HepG2 (cell line): ENCODE measurements around the gene UMOD.

Source experiments
- GABPA ChIP-seq, 2 experiments: IDR thresholded peaks; 2 replicates each; pipeline ENCODE4 v1.6.1; 2011 to 2016; ENCODE audit warnings: low read depth in 2 of 2, low read length in 1 of 2, missing biosample characterization in 1 of 2, missing genetic modification characterization in 1 of 2
- ZSCAN12 ChIP-seq: sonication (generic); formaldehyde crosslinking; IDR thresholded peaks from 2 replicates; pipeline ENCODE4 v1.9.0; 2021; ENCODE audit warnings: mild to moderate bottlenecking, missing genetic modification reagents

DNA sequence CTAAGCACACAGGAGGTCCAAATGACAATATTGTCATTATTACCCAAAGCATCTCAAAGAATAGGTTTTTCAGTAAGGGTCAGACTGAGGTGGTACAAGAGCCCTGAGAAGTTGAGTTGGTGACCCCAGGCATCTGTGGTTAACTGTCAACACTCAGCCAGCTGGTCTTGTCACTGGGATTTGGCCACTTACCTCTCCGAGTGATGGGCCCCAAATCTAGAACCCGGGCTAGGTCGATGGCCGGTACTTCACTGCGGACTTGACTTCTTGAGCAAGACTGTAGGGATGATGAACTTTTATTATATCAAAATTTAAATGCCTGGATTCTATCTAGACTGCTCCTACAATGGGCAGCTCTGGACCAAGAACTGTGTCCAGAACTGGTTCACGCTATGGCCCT is 36.8 kb downstream of the UMOD start:
- TF ChIP-seq GABPA (IDR thresholded peaks at IDR 0.05; ENCODE audit: low read depth, low read length) (no peak), GABPA (CRISPR knock-in tag; IDR thresholded peaks at IDR 0.05; ENCODE audit: low read depth) (no peak), ZSCAN12 (CRISPR knock-in tag) (no peak)
